ENCODE results near the gene INAVA. TPM values are rescaled to one million over a fixed set of nuclear protein-coding genes. Genes with fewer than 3 reads are reported as not detected.

INAVA gene
- total RNA-seq, 2 donors from 2014 or later = not detected

DNA sequence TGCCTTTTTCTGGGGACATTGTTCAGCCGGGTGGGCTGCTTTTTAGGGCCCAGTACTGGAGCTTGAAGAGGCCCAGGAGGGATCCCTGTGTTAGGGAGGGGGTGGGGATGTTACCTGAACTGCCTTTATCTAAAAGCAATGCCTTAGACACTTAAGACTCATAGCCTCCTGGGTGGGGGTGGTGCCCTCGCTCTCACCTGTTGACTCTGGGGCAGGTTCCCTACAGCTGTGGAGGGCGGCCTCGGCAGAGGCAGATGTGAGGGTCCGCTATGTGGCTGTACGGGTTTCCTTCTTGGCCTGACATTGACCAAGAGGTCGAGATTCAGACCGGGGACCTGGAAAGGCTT lies 716 bp downstream of the INAVA start:
- no peak for DNase-seq (ENCODE audit: low spot score)
- H3K4me3 ChIP-seq = no peak overlapping the region
- H3K27ac ChIP-seq = no peak overlapping the region
- peaks cover 0 to 4% of the 10 kb centered on the region in 2 donors for H3K27me3 ChIP-seq
- no peaks in the 10 kb centered on the region for H3K9me3 ChIP-seq
- peaks cover 0 to 15% of the 10 kb centered on the region in 2 donors for H3K4me1 ChIP-seq
- TF ChIP-seq, protein P1, sequence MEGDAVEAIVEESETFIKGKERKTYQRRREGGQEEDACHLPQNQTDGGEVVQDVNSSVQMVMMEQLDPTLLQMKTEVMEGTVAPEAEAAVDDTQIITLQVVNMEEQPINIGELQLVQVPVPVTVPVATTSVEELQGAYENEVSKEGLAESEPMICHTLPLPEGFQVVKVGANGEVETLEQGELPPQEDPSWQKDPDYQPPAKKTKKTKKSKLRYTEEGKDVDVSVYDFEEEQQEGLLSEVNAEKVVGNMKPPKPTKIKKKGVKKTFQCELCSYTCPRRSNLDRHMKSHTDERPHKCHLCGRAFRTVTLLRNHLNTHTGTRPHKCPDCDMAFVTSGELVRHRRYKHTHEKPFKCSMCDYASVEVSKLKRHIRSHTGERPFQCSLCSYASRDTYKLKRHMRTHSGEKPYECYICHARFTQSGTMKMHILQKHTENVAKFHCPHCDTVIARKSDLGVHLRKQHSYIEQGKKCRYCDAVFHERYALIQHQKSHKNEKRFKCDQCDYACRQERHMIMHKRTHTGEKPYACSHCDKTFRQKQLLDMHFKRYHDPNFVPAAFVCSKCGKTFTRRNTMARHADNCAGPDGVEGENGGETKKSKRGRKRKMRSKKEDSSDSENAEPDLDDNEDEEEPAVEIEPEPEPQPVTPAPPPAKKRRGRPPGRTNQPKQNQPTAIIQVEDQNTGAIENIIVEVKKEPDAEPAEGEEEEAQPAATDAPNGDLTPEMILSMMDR (IDR thresholded peaks at IDR 0.05) = no peak
- H3K36me3 ChIP-seq = no peaks in the 10 kb centered on the region

DNA sequence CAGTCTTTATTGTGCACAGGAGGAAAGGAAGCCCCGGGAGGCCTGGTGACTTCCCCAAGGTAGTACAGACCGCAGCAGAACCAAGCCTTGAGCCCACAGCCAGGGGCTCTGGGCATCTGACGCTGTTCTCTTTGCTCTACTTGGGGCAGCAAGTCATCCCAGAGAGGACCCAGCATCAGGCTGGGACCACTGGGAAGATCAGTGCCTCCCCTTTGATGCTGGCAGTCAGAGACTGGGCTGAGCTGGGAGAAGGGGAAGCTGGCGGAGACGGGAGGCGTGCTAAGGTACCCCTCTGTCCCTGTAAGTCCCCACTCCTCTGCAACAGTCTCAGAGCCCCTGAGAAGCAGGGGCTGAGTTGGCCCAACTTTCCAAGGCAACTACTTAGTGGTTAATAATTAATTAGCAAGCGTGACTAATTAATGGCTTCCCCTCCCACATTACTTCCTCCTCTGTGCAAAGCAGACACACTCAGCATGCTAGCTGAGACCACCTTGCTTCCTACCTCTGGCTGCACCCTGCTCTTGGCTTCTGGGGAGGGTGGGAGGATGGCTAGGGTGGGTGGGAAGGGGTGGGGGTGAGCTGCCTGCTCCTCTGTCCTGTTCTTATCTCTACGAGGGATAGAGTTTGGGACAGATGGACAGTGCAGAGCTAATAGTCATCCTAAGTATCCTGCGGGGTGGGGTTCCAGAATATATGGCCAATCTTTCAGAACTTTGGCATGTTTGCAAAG lies 1.3 kb downstream of the INAVA start:
- H3K9me3 ChIP-seq = no peaks in the 10 kb centered on the region
- peaks cover 0 to 11% of the 10 kb centered on the region in 2 donors for H3K4me1 ChIP-seq
- H3K27me3 ChIP-seq = no peaks in the 10 kb centered on the region
- no peak overlapping the region for H3K4me3 ChIP-seq
- no peak overlapping the region for H3K27ac ChIP-seq
- TF ChIP-seq, protein P1 (IDR thresholded peaks at IDR 0.05) = no peak
- H3K36me3 ChIP-seq = no peaks in the 10 kb centered on the region
- no peak for DNase-seq (ENCODE audit: low spot score)

DNA sequence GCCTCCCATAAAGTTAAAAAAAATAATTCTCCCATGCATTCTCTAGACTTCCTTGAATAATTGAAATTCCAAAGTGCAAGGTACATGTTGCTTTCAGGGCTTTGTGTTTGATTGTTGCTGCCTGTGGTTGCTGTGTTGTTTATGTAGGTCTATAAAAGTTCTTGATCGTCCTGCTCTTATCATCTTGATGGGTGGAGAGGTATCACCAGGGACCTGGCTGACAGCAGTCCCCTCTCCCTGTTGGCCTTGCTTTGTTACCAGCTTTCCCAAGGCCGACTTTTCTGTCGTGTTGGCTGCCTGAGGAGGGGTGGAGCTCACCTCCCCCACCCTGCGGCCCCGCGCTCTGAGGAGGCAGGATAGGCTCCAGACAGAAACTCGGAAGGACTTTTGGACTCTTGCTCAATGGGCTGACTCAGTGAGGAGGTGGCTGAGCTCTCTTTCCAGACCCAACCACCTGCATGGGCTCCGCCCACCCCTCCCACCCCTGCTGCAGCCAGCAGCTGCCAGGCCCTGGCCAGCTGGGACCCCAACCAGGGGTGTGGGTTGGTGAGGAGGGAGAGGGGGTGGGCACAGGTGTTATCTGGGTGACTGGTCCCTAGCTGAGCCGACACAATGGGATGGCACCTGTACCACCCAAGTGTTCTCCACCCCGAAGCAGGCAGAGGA lies 2.0 kb downstream of the INAVA start:
- TF ChIP-seq, protein P1 (IDR thresholded peaks at IDR 0.05) = no peak
- DNase-seq (ENCODE audit: low spot score) = no peak
- peaks cover 0 to 4% of the 10 kb centered on the region in 2 donors for H3K4me1 ChIP-seq
- H3K27ac ChIP-seq = no peak overlapping the region
- H3K4me3 ChIP-seq = no peak overlapping the region
- H3K27me3 ChIP-seq = no peaks in the 10 kb centered on the region
- H3K36me3 ChIP-seq = no peaks in the 10 kb centered on the region
- H3K9me3 ChIP-seq = no peaks in the 10 kb centered on the region

DNA sequence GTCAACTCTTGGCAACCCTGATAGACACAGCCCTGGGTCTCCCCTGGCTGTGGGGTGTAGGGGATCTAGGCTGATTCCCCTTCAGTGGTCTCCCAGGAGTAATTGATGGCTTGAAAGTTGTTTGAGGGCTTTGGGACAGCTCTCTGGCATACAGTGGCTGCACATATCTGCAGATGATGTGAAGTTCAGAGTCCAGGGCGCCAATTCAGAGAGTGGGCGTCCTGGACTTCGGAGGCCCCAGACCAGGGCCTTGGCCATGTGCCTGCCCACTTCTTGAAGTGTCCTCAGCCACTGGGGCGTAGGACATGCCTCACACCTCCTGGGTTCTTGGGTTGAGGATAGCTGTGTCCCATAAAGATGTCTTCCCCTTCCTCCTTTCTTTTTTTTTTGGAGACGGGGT lies 2.6 kb downstream of the INAVA start:
- Histone ChIP-seq H3K27me3 (no peaks in the 10 kb centered on the region), H3K27ac (no peak overlapping the region), H3K36me3 (no peaks in the 10 kb centered on the region), H3K4me1 (no peaks in the 10 kb centered on the region), H3K9me3 (no peaks in the 10 kb centered on the region), H3K4me3 (no peak overlapping the region)
- TF ChIP-seq, protein P1 (IDR thresholded peaks at IDR 0.05) = no peak
- no peak for DNase-seq (ENCODE audit: low spot score)

DNA sequence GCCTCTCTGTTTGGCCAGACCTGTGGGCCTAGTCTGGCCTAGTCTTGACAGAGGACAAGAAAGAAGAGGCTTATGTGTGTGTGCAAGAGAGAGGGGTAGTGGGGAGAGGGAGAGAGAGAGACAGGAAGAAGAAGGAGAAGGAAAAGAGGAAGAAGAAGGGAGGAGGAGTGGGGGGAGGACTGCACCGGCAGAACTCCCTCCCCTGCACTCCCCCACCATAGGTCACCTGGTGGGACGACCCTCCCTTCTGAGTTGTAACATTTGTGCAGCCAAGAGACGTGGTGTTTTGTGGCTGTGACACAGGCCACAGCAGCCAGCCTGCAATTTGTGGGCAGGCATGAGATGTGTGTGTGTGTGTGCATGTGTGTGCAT lies 4.3 kb downstream of the INAVA start:
- H3K4me3 ChIP-seq = no peak overlapping the region
- DNase-seq (ENCODE audit: low spot score) = no peak
- H3K9me3 ChIP-seq = no peaks in the 10 kb centered on the region
- H3K27me3 ChIP-seq = no peaks in the 10 kb centered on the region
- H3K4me1 ChIP-seq = no peaks in the 10 kb centered on the region
- no peak overlapping the region for H3K27ac ChIP-seq
- H3K36me3 ChIP-seq = no peaks in the 10 kb centered on the region
- TF ChIP-seq, protein P1 (IDR thresholded peaks at IDR 0.05) = no peak

Measured in right atrium auricular region (tissue), 2 donors.